Stimulated activated CD4-positive, alpha-beta T cell treated with anti-CD3 and anti-CD28 coated beads, Interleukin-4, amount 100 ng/mL, for 4 hours (primary cell): ENCODE measurements around the gene STKLD1.
"Not testable (repeated sequence)": the region's sequence is repeated elsewhere in the genome, so short reads cannot be mapped to it uniquely, and the experiment has no call there.

ENCODE experiments used
- DNase-seq, 2 experiments: peaks; one replicate each; pipeline ENCODE4 v3.0.0-alpha.2; 2020

Gene STKLD1

GRCh38 chr9:133366435-133366834 lies 9.7 kb upstream of the STKLD1 start:
- DNase-seq: no peak

GRCh38 chr9:133367221-133367620 lies 8.9 kb upstream of the STKLD1 start:
- no peak for DNase-seq

- no peak for DNase-seq
Measured at GRCh38 chr9:133367778-133368177, 8.4 kb upstream of the STKLD1 start.

- no peak for DNase-seq
Measured at GRCh38 chr9:133368249-133368881, 7.8 kb upstream of the STKLD1 start.

DNA sequence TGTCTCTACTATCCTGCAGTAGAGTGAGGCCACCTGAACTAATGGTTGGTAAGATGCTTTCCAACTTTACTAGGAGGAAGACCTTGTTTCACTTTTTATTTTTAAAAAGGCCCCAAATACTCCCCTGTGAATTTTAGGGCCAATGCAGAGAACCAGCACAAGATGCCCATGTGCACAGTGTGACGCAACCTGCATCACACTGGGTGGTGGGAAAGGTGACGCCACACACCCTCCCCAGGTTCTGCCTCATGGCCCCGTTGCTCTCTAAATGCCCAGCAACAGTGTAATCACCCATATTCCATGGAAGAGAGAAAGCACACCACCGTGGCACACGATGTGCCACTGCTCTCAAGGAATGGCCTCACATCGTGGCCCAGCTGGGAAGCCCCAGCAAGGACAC lies 6.7 kb upstream of the STKLD1 start:
- DNase-seq: no peak

DNA sequence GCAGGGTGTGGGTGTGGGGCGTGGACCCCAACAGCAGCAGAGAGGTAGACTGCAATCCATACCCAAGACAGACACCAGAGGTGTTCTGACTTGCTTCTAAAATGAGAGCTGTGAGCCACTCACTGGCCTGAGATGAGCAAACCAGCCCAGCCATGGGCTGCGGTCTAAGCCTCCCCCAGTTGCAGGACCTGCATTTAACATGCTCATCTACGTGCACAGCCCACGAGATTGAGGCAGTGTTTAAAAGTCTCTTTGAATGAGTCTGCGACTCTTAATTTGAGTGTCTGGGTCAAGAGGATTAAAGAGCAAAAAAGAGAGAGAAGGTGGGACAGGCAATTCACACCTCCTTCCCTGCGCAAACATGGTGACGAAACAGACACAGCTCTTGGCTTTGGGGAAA lies 6.2 kb upstream of the STKLD1 start:
- DNase-seq: no peak

DNA sequence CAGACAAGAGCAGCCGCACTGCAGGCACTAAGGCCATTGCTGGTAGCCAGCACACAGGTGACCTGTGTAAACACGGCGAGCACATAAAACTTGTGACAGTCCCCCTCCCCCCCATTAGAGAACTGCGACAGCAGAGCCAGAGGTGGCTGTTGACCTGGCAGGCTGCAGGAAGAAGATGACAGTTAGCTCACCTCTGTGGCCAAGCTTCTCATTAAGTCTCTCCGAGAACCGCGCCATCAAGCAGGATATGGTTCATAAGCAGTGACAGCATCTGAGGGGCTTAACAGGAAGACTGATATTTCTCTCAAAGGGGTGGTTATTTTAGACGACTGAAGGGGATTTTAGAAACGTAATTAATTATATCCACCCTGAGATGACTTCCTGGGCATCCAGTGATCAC lies 5.5 kb upstream of the STKLD1 start:
- DNase-seq: peak in 1 of 2 experiments; percentile 30

DNA sequence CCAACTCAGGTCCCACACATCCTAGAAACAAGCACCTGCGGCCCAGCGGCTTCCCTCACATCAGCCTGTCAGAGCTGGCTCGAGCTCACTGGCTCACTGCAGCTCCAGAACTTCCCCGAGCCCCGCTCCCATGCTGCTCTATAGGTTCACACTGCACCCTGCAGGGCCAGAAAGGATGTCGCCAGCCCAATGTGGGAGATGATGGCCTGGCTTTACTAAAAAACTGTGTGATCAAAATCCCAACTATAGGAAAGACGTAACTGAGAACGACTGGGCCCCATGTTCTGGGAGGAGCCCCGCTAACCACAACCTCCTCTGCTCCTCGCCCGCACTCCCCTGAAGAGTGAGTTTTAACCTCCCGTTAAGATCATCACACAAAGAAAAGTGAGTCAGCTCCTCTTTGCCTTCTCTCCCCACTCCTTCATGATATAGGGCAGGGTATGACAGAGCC lies 4.9 kb upstream of the STKLD1 start:
- DNase-seq: peak; percentile 61 to 74

GRCh38 chr9:133372144-133372543 lies 4.0 kb upstream of the STKLD1 start:
- no peak for DNase-seq

GRCh38 chr9:133374612-133375115 lies 1.5 kb upstream of the STKLD1 start:
- DNase-seq: no peak

GRCh38 chr9:133375116-133375723 lies 946 bp upstream of the STKLD1 start:
- DNase-seq: no peak

GRCh38 chr9:133377280-133377679 lies 1.1 kb downstream of the STKLD1 start:
- DNase-seq: not testable (repeated sequence)

- DNase-seq: no peak
Measured at GRCh38 chr9:133377721-133378216, 1.6 kb downstream of the STKLD1 start.

DNA sequence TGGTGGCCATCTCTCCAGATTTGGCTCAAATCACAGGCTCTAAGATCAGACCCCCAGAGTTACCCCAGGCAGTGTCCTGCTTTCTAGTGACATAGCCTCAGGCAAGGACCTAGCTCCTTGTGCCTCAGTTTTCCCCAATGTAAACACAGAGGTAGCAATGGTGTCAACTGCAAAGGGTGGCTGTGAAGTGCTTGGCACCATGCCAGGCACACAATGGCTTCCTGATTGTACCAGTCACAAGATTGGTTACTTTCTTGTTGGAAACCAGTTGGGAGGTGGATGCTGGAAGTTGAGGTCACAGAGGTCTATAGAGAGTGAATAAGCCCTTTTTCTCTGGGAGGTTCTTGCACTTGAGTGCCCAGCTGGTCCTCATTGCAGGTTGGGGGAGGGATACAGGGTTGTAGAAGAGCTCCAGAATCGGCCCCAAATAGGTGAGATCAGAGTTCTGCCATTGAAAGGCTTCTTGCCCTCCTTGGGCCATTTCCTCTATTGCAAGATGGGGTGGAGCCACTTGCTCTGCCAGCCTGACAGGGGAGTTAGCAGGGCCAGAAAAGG lies 2.3 kb downstream of the STKLD1 start:
- no peak for DNase-seq

GRCh38 chr9:133379153-133380086 lies 3.3 kb downstream of the STKLD1 start:
- DNase-seq: no peak

- DNase-seq: no peak
Measured at GRCh38 chr9:133380734-133381133, 4.6 kb downstream of the STKLD1 start.

GRCh38 chr9:133382507-133383141 lies 6.5 kb downstream of the STKLD1 start:
- no peak for DNase-seq

DNA sequence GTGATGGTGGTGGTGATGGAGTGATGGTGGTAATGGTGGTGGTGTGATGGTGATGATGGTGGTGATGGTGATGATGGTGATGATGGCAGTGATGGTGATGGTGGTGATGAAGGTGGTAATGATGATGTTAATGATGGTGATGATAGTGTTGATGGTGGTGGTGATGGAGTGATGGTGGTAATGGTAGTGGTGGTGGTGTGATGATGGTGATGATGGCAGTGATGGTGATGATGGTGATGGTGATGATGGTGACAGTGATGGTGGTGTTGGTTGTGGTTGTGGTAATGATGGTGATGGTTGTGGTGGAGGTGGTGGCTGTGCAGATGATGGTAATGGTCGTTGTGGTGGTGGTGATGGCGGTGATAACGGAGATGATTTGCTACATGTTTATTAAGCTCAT lies 7.3 kb downstream of the STKLD1 start:
- DNase-seq: no peak

DNA sequence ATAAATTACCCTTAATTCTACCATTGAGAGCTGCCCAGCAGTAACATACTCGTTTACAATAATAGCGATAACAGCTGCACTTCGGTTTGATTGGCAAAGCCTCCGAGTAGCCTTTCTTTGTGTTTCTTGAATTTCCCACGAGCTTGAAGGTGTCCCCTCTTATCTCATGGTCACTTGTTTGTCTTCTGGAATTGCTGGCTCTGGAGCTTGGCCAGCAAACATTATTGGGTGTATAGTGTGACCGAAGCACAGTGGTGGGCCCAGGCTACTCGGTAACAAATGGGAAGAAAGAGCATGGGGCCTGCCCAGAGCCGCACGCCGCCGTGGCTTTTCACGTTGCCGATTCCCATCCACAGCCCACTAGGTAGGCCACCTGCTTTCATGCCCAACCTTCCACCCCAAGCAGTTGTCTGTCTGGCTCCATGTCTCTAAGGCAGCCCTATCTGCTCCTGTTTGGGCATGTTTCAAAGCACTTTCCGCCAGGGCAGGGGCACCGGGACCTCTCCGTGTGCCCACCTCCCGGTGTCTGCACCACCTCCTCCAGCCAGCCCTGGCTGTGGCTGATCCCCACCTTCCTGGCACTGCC lies 8.7 kb downstream of the STKLD1 start:
- no peak for DNase-seq

DNA sequence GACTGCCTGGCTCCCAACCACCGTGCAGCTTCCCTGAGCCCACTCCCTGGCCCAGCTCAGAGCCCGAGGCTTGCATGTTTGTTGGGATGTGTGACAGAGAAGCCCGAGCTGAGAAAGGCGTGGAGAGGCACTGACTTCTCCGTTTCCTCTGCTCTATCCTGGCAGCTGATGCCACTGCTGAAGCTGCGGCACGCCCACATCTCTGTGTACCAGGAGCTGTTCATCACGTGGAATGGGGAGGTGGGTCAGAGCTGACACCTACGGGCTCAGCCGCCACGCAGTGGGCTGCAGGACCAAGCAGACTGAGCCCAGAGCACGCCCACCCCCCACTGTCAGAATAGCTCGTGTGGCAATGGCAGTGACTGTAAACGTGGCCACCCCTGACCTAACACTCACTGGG lies 9.3 kb downstream of the STKLD1 start:
- DNase-seq: no peak

GRCh38 chr9:133386338-133386737 lies 10.2 kb downstream of the STKLD1 start:
- no peak for DNase-seq

DNA sequence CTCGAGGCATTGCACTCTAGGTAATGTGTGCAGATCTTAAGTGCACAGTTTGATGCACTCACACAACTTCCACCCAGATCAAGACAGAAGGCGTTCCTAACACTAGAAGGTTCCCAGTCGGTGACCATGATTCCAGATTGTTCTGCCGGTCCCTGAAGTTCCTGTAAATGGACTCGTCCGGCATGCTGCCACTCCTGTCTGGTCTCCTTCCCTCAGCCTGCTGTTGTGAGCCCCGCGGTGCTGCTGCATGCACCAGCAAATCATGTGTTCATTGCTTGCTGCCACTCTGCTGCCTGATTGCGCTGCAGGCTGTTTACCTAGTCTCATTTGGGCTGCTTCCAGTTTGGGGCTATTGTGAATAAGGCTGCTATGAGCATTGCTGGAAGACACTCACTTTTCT lies 11.5 kb downstream of the STKLD1 start:
- no peak for DNase-seq
